IPS-20b (cell line): ENCODE data around the gene OR5K3.

ENCODE experiments used
- H3K27ac ChIP-seq: one replicate; pipeline ENCODE4 v1.5.1; 2013; ENCODE audit warnings: low read length
- H3K27me3 ChIP-seq: 2 replicates; pipeline ENCODE4 v1.6.1; 2013; ENCODE audit warnings: mild to moderate bottlenecking, low read length, inconsistent platforms; ENCODE audit not compliant: insufficient read depth
- H3K36me3 ChIP-seq: 2 replicates; pipeline ENCODE4 v1.6.1; 2013; ENCODE audit warnings: low read depth, mild to moderate bottlenecking, inconsistent platforms, low read length, moderate library complexity; ENCODE audit not compliant: insufficient read depth
- H3K4me1 ChIP-seq: 2 replicates; pipeline ENCODE4 v1.6.1; 2013; ENCODE audit warnings: mild to moderate bottlenecking, control low read depth, inconsistent platforms, low read length, moderate library complexity; ENCODE audit not compliant: insufficient read depth
- H3K4me3 ChIP-seq: 2 replicates; pipeline ENCODE4 v1.5.1; 2013; ENCODE audit warnings: mild to moderate bottlenecking, low read length, inconsistent platforms
- H3K9ac ChIP-seq: 2 replicates; pipeline ENCODE4 v1.6.1; 2013; ENCODE audit warnings: low read depth, mild to moderate bottlenecking, inconsistent platforms, low read length, moderate library complexity
- H3K9me3 ChIP-seq: 2 replicates; pipeline ENCODE4 v1.6.1; 2013; ENCODE audit warnings: mild to moderate bottlenecking, low read depth, low read length, inconsistent platforms; ENCODE audit not compliant: insufficient read depth

Gene OR5K3

GRCh38 chr3:98390366-98390765 is at the start of gene OR5K3:
TSS of gene OR5K3 (plus strand) at chr3:98390666. CDS start at chr3:98390666, 0 bp downstream.
- H3K27me3 ChIP-seq: no peaks in the 10 kb centered on the region
- no peak within 1 kb of the TSS for H3K27ac ChIP-seq
- H3K9ac ChIP-seq: no peak within 1 kb of the TSS
- H3K4me1 ChIP-seq: no peaks in the 10 kb centered on the region
- H3K9me3 ChIP-seq: no peaks in the 10 kb centered on the region
- no peak within 1 kb of the TSS for H3K4me3 ChIP-seq
- no peaks in the 10 kb centered on the region for H3K36me3 ChIP-seq

GRCh38 chr3:98341758-98342157 is 48.7 kb upstream of the OR5K3 start:
- Histone ChIP-seq H3K27me3 (no peaks in the 10 kb centered on the region), H3K4me1 (no peaks in the 10 kb centered on the region; the same call in 1 of the 2 replicates), H3K9me3 (no peaks in the 10 kb centered on the region), H3K36me3 (no peaks in the 10 kb centered on the region), H3K4me3 (no peak overlapping the region), H3K9ac (no peak overlapping the region), H3K27ac (no peak overlapping the region)

- Histone ChIP-seq H3K4me3 (no peak overlapping the region), H3K36me3 (no peaks in the 10 kb centered on the region), H3K27ac (no peak overlapping the region), H3K4me1 (no peaks in the 10 kb centered on the region; the same call in 1 of the 2 replicates), H3K9ac (no peak overlapping the region), H3K27me3 (no peaks in the 10 kb centered on the region), H3K9me3 (no peaks in the 10 kb centered on the region)
These were observed 46.6 kb upstream of the OR5K3 start for GRCh38 chr3:98343647-98344507.

GRCh38 chr3:98350082-98350481 is 40.4 kb upstream of the OR5K3 start:
- no peak overlapping the region for H3K9ac ChIP-seq
- no peaks in the 10 kb centered on the region; the same call in 1 of the 2 replicates for H3K4me1 ChIP-seq
- no peak overlapping the region for H3K4me3 ChIP-seq
- H3K9me3 ChIP-seq: no peaks in the 10 kb centered on the region
- H3K27ac ChIP-seq: no peak overlapping the region
- no peaks in the 10 kb centered on the region for H3K27me3 ChIP-seq
- no peaks in the 10 kb centered on the region for H3K36me3 ChIP-seq

GRCh38 chr3:98353554-98353953 is 36.9 kb upstream of the OR5K3 start, which contains the start of gene OR5K4:
TSS of gene OR5K4 (plus strand) at chr3:98353854. CDS start at chr3:98353854, 0 bp downstream.
- Histone ChIP-seq H3K27ac (no peak within 1 kb of the TSS), H3K27me3 (no peaks in the 10 kb centered on the region), H3K9me3 (peaks cover 4% of the 10 kb centered on the region; the same call in 1 of the 2 replicates), H3K4me3 (no peak within 1 kb of the TSS), H3K4me1 (no peaks in the 10 kb centered on the region; the same call in 1 of the 2 replicates), H3K9ac (no peak within 1 kb of the TSS), H3K36me3 (no peaks in the 10 kb centered on the region)

GRCh38 chr3:98359250-98359649 is 31.2 kb upstream of the OR5K3 start:
- no peaks in the 10 kb centered on the region for H3K4me1 ChIP-seq
- H3K4me3 ChIP-seq: no peak overlapping the region
- H3K9ac ChIP-seq: no peak overlapping the region
- H3K36me3 ChIP-seq: no peaks in the 10 kb centered on the region
- H3K27ac ChIP-seq: no peak overlapping the region
- H3K27me3 ChIP-seq: no peaks in the 10 kb centered on the region
- peaks cover 5% of the 10 kb centered on the region; the same call in 1 of the 2 replicates for H3K9me3 ChIP-seq

GRCh38 chr3:98359993-98360675 is 30.3 kb upstream of the OR5K3 start:
- Histone ChIP-seq H3K27ac (no peak overlapping the region), H3K4me3 (no peak overlapping the region), H3K9me3 (peaks cover 5% of the 10 kb centered on the region; the same call in 1 of the 2 replicates), H3K9ac (no peak overlapping the region), H3K27me3 (no peaks in the 10 kb centered on the region), H3K4me1 (no peaks in the 10 kb centered on the region), H3K36me3 (no peaks in the 10 kb centered on the region)

- H3K4me1 ChIP-seq: no peaks in the 10 kb centered on the region
- no peak overlapping the region for H3K27ac ChIP-seq
- H3K4me3 ChIP-seq: no peak overlapping the region
- H3K27me3 ChIP-seq: no peaks in the 10 kb centered on the region
- H3K36me3 ChIP-seq: no peaks in the 10 kb centered on the region
- peaks cover 5% of the 10 kb centered on the region; the same call in 1 of the 2 replicates for H3K9me3 ChIP-seq
- no peak overlapping the region for H3K9ac ChIP-seq
These were observed 29.8 kb upstream of the OR5K3 start for GRCh38 chr3:98360681-98361080.

- Histone ChIP-seq H3K9ac (no peak overlapping the region), H3K27ac (no peak overlapping the region), H3K4me1 (no peaks in the 10 kb centered on the region), H3K4me3 (no peak overlapping the region), H3K27me3 (no peaks in the 10 kb centered on the region), H3K36me3 (no peaks in the 10 kb centered on the region), H3K9me3 (peaks cover 5% of the 10 kb centered on the region; the same call in 1 of the 2 replicates)
These were observed 29.2 kb upstream of the OR5K3 start for GRCh38 chr3:98361289-98361688.

- no peaks in the 10 kb centered on the region for H3K9me3 ChIP-seq
- no peak overlapping the region for H3K4me3 ChIP-seq
- H3K27ac ChIP-seq: no peak overlapping the region
- H3K4me1 ChIP-seq: no peaks in the 10 kb centered on the region
- no peak overlapping the region for H3K9ac ChIP-seq
- no peaks in the 10 kb centered on the region for H3K27me3 ChIP-seq
- no peaks in the 10 kb centered on the region for H3K36me3 ChIP-seq
These were observed 22.8 kb upstream of the OR5K3 start for GRCh38 chr3:98367464-98368246.

- Histone ChIP-seq H3K27me3 (no peaks in the 10 kb centered on the region), H3K4me1 (no peaks in the 10 kb centered on the region)
These were observed 19.3 kb upstream of the OR5K3 start for GRCh38 chr3:98371186-98371585.

More at GRCh38 chr3:98371186-98371585, 19.3 kb upstream of the OR5K3 start:
- Histone ChIP-seq H3K4me3 (no peak overlapping the region), H3K9me3 (no peaks in the 10 kb centered on the region), H3K27ac (no peak overlapping the region), H3K9ac (no peak overlapping the region), H3K36me3 (no peaks in the 10 kb centered on the region)
